GM21786 (cell line): ENCODE measurements around the gene PFDN2.
A peak's percentile ranks its signal among the peaks of the same experiment; 100 is the strongest.

Experiments
- ATAC-seq: cut with Tn5 transposase; IDR thresholded peaks from one replicate; pipeline ENCODE4 v1.9.1; 2021; ENCODE audit not compliant: unreplicated experiment

Gene PFDN2

DNA sequence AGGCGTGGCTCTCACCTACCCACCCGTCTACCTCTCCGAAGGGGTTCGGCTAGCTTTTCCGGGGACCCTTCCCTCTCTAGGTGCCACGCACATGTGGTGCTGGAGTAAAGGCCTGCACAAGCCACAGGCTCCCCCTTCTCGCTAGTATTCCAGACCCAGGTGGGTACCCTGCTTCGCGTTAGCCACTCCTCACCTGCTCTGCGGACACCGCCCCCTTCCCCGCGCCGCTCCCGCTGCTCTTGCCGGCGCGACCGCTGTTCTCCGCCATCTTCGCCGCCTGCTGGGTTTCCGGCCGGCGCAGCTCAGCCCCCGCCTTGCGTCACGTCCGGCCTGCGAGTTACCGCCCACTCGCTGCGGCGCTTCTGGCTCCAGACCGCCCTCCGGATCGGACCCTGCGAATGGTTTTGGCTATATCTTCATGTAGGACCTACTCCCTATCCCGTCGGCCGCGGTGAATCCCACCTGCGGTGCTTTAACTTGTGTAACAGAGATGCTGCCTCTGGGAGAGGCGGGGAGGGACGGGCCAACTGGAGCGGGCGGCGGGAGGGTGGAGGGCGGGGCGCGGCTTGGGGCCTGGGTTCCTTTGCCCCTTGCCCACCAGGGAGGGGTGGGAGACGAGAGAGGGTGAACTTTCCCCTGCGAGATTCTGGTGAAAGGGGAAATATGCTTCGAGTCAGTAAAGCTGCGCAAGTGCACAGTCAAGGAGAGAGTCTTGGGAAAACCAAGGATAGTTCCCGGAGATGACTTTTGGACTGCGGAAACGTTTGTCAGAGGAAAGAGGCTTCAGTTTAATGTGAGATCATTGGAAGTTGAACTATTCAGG lies at the start of gene PFDN2, which contains the start of gene NIT1:
Gene PFDN2 (minus strand): TSS at position 279 of the 823 bp plus-strand sequence. CDS start 11 bp downstream, at position 268.
Gene NIT1 (plus strand): TSS at position 347 of the 823 bp plus-strand sequence. CDS start 72 bp downstream, at position 419.
- ATAC-seq: peak; percentile 75

DNA sequence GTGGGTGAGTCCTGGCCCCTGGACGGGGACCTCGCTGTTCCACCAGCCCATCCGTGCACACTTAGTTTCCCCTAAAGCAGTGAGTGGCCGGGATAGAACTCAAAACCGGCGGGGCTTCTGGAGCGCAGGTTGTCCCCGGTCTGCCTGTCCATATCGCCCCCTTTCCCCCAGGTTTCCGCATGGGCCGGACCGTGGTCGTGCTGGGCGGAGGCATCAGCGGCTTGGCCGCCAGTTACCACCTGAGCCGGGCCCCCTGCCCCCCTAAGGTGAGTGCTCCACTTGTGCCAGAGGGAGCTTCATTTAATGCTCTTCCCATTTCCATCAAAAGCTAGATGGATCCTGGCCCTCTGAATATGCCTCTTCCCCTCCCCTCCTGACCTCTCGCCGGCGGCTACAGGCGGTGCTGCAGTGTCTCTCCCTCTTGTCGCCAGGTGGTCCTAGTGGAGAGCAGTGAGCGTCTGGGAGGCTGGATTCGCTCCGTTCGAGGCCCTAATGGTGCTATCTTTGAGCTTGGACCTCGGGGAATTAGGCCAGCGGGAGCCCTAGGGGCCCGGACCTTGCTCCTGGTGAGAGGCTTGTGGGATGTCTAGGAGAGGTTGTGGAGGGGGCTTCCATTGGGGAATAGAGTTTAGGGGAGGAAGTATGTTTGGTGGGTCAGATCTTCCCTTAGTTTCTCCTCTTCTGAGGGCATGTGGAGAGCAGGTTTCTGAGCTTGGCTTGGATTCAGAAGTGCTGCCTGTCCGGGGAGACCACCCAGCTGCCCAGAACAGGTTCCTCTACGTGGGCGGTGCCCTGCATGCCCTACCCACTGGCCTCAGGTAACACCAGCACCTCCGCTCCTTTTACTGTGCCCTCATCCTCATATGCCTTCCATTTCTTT lies 49.1 kb upstream of the PFDN2 start:
- ATAC-seq: no peak

- ATAC-seq: peak; percentile 96
Measured at GRCh38 chr1:161165742-161166668, 48.2 kb upstream of the PFDN2 start, which contains the start of gene PPOX. Gene PPOX (plus strand): TSS chr1:161166426. CDS start chr1:161166848, 422 bp downstream.

DNA sequence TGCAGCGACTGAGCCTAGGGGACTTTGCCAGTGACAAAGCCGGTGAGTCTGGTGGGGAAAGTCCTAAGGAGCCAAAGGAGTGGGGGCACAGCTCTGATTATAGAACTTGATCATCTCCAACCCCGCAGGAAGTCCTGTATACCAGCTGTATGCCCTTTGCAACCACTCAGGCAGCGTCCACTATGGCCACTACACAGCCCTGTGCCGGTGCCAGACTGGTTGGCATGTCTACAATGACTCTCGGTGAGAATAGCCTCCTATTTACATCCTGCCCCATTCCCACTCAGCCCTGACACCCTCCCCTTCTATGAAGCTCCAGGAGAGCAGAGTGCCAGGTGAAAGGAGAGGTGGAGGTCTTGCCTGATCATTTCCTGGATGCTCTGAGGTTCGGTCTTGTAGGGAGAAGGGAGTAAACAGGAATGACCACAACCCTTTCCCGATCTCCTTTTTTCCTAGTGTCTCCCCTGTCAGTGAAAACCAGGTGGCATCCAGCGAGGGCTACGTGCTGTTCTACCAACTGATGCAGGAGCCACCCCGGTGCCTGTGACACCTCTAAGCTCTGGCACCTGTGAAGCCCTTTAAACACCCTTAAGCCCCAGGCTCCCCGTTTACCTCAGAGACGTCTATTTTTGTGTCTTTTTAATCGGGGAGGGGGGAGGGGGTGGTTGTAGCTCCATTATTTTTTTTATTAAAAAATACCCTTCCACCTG lies 47.2 kb upstream of the PFDN2 start:
- ATAC-seq: no peak

- no peak for ATAC-seq
Measured at GRCh38 chr1:161163793-161164192, 46.0 kb upstream of the PFDN2 start.

DNA sequence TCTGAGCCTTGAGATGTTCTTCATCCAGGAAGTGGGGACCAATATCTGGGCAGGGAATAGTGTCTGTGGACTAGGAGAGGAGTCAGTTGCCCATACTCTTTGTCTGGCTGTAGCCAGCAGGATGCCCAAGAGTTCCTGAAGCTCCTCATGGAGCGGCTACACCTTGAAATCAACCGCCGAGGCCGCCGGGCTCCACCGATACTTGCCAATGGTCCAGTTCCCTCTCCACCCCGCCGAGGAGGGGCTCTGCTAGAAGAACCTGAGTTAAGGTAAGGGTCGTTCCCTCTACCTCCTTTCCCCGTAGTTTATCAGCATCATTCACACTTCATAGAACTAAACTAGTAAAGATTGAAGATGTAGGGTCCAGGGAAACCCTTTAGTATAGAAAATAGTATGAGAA lies 45.0 kb upstream of the PFDN2 start:
- no peak for ATAC-seq

DNA sequence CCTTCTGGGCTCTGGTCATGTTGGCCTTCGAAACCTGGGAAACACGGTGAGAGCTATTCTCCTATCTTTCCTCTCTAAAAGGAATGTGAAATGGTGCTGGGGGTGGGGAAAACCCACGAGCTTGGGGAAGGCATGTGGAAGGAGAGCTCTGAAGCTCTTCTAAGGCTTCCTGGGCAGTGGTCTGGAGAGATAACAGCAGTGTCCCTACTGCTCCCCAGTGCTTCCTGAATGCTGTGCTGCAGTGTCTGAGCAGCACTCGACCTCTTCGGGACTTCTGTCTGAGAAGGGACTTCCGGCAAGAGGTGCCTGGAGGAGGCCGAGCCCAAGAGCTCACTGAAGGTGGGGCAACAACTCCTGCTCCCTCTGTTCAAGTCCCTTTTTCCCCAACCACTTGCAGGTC lies 44.2 kb upstream of the PFDN2 start:
- no peak for ATAC-seq

GRCh38 chr1:161161652-161162051 lies 43.8 kb upstream of the PFDN2 start:
- ATAC-seq: no peak

- no peak for ATAC-seq
Measured at GRCh38 chr1:161160671-161161145, 42.9 kb upstream of the PFDN2 start.

- ATAC-seq: no peak
Measured at GRCh38 chr1:161159913-161160243, 42.0 kb upstream of the PFDN2 start.

DNA sequence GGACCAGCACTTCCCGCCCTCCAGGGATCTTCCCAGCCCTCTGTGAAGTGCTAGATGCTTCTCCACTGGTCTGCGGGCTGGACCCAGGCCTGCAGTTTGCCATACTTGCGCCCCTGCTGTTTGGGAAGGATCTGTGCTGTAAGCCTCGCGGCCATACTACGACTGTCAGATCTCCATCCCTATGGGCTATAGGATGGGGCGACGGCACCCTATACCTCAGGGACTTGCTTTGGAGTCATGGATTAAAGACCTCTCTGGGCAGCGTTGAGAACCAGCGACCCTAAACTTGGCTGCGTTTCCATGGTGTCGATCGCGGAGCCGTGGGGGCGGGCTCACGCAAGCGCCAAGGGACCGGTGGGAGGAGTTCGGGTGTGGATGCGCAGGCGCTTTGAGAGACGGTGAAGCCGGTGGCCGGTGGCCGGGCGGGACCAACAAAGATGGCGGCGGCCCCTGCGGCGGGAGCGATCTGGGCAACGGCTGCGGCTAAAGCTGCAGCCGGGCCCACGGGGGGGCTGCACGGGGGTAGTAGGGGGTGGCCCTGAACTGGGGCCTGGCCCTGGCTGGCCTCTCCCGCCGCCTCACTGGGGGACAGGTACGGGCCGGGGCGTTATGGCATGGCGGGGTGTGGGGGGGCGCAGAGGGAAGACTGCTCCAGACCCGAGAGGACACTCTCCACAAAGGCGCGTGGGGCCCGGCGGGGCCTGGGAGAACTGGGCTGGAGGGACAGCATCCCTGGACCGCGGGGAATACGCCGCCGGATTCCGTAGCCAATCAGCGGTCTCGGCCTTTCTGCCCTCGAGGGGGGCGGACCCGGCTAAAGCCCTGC lies 41.5 kb upstream of the PFDN2 start, which contains the start of gene USP21:
Gene USP21 (plus strand): TSS at position 414 of the 826 bp plus-strand sequence. CDS start 1,141 bp downstream, outside the sequence.
- peak; percentile 87 for ATAC-seq

DNA sequence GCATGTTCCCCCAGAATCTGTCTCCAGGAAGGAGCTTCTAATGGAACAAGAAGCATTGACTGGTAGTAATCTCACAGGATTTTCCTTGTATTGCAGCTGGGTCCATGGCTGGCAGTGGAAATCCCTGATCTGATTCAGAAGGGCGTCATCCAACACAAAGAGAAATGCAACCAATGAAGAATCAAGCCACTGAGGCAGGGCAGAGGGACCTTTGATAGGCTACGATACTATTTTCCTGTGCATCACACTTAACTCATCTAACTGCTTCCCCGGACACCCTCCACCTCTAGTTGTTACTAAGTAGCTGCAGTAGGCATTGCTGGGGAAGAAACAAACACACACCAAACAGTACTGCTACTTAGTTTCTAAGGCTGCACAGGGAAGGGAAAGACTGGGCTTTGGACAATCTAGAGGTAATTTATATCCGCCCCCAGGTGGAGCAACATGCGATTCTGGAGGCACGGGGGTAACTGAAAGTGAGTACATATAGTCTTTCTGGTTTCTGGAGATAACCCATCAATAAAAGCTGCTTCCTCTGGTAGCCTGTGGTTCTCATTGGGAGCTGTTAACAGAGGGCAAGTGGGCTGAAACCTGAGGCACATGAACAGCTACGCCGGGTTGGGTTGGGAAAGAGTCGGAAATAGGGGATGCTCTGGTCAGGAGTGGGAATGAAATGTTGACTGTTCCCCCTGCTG lies 40.6 kb upstream of the PFDN2 start:
- ATAC-seq: no peak

- ATAC-seq: no peak
Measured at GRCh38 chr1:161157867-161158266, 40.0 kb upstream of the PFDN2 start.

- peak; percentile 88 for ATAC-seq
Measured at GRCh38 chr1:161153682-161154337, 36.0 kb upstream of the PFDN2 start, which contains the start of gene UFC1. Gene UFC1 (plus strand): TSS chr1:161153978. CDS start chr1:161153998, 20 bp downstream.

DNA sequence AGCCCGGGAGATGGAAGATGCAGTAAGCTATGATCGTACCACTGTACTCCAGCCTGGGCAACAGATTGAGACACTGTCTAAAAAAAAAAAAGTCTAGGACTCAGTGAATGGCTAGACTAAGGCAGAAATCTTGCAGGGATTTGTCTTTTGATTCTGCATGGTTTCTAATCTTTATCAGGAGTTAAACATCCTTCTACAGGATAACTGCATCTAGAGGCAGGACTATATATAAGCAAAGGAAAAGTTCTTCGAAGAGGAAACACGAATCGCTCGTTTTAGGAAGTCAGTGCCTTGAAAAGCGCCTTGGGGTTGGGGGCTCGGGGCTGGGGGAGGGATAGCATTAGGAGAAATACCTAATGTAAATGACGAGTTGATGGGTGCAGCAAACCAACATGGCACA lies 35.3 kb upstream of the PFDN2 start:
- ATAC-seq: no peak

DNA sequence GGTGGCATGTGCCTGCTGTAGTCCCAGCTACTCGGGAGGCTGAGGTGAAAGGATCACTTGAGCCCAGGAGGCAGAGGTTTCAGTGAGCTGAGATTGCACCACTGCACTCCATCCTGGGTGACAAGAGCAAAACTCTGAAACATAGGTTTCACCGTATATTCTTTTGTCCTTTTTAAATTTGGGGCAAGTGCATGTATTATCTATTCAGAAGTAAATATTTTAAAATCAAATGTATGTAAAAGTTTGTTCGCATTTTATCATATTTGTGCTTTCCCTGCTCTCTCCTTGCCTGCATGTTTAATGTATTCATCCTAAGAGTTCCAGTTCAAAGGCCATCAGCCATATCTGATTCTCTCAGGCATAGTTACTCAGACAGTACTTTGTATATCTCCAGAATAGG lies 28.0 kb upstream of the PFDN2 start:
- no peak for ATAC-seq

DNA sequence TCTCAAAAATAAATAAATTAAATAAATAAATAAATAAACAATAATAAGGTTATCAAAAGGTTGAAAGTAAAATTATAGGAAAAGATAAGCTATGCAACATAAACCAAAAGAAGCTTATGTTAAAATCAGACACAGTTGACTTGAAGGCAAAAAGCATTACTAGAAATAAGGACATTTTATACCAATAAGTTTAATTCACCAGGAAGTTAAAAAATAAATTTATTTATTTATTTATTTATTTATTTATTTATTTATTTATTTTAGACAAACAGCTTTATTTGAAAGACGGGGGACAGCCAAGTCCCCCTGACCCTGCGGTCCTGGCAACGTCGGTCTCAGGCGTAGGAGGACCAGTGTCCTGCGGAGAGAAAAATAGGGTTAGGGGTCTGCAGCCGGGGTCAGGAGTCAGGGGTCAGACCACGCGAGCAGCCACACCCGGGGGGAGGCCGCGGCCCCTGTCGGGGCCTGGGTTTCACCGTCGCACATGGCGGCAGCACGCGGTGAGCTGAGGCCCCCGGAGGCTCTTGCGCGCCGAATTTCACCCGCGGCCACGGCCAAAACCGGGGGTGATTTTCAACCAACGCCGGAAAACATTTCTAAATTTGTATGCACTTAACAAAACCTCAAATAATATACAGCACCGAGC lies 23.0 kb upstream of the PFDN2 start:
- no peak for ATAC-seq
